AG04450 (cell line): ENCODE results near the gene LRRFIP2. TPM values are rescaled to one million over a fixed set of nuclear protein-coding genes. Genes with fewer than 3 reads are reported as not detected.

ENCODE experiments used
- CTCF ChIA-PET: fragments of 300-600, 350-600 bp; formaldehyde crosslinking; extraction: SDS; loops from one replicate; lab custom pipeline; 2022; ENCODE audit warnings: antibody characterized with exemption, inconsistent platforms; lab: Charles Lee
- POLR2A ChIA-PET: fragments of 350-600 bp; formaldehyde crosslinking; extraction: SDS; loops from one replicate; lab custom pipeline; 2021; ENCODE audit warnings: antibody characterized with exemption, inconsistent platforms; lab: Yijun Ruan, JAX
- DNase-seq: peaks from one replicate; pipeline ENCODE4 v3.0.0-alpha.2; 2011; ENCODE audit warnings: low read depth, low spot score
- H3K27ac ChIP-seq: one replicate; pipeline ENCODE4 v1.5.1; 2012; ENCODE audit warnings: low read depth, low read length, control low read depth
- H3K27me3 ChIP-seq: one replicate; pipeline ENCODE4 v1.6.0; 2012; ENCODE audit warnings: low read length; ENCODE audit not compliant: control insufficient read depth, insufficient read depth
- H3K4me3 ChIP-seq: 2 replicates; pipeline ENCODE4 v1.5.1; 2011; ENCODE audit warnings: mild to moderate bottlenecking, low read depth, low read length, control low read depth
- H3K9me3 ChIP-seq: 2 replicates; pipeline ENCODE4 v1.5.1; 2012; ENCODE audit warnings: low read length; ENCODE audit not compliant: control insufficient read depth, insufficient read depth
- polyA plus RNA-seq: library from polyadenylated mRNA; depleted of rRNA; stranded (reverse); fragments of >200 nt; gene quantifications from 2 replicates; pipeline ENCODE4 v1.2.3, GENCODE V29; 2011
- TF ChIP-seq, protein P1 (sequence below): IDR thresholded peaks from 2 replicates; pipeline ENCODE4 v1.5.1; 2011; ENCODE audit warnings: low read depth, low read length, control low read depth, inconsistent platforms

The LRRFIP2 gene
- polyA plus RNA-seq, 1 experiment, result 52.7 TPM

DNA sequence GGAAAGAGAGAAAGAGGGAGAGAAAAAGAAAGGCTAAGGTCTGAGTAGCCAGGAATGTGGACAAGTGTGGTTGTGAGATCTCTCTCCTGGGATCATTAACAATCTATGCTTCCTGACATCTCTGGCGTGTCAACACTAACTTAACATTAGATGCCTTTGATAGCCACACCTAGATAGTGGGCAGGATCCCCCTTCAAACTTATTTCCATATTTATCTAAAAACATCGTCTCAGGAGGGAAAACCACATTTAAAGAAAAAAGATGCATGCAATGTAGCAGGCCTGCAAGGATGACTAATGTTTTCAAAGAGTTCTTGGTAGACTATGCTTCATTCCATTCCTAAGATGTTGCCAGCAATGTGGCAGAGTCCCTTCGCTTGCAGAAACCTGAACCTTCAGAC, 100.2 kb downstream of the LRRFIP2 start:
- DNase-seq, result peak; percentile 36
- TF ChIP-seq, protein P1, sequence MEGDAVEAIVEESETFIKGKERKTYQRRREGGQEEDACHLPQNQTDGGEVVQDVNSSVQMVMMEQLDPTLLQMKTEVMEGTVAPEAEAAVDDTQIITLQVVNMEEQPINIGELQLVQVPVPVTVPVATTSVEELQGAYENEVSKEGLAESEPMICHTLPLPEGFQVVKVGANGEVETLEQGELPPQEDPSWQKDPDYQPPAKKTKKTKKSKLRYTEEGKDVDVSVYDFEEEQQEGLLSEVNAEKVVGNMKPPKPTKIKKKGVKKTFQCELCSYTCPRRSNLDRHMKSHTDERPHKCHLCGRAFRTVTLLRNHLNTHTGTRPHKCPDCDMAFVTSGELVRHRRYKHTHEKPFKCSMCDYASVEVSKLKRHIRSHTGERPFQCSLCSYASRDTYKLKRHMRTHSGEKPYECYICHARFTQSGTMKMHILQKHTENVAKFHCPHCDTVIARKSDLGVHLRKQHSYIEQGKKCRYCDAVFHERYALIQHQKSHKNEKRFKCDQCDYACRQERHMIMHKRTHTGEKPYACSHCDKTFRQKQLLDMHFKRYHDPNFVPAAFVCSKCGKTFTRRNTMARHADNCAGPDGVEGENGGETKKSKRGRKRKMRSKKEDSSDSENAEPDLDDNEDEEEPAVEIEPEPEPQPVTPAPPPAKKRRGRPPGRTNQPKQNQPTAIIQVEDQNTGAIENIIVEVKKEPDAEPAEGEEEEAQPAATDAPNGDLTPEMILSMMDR, result no peak
- Histone ChIP-seq H3K27ac (no peak overlapping the region), H3K4me3 (no peak overlapping the region), H3K27me3 (no peaks in the 10 kb centered on the region), H3K9me3 (no peaks in the 10 kb centered on the region)
- ChIA-PET POLR2A (no interaction called here), CTCF (no interaction called here)

DNA sequence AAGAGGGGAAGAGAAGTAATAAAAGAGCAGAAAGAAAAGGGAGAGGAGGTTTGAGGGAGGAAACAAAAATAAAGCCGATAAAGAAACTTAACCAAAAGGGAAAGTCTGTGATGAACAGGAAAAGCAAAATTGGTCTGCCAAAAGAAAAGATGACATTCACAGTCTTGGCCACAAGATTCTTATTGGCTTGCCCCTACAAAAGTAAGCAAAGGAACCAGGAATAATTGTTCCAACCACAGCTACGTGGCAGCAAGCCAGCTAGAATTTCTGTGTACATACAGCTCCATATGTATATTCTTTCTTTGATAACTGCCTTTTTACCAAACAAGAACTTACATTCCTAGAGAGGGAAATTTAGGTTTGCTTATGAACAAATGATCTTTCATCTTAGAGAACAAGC, 101.5 kb downstream of the LRRFIP2 start:
- DNase-seq, result peak; percentile 83

DNA sequence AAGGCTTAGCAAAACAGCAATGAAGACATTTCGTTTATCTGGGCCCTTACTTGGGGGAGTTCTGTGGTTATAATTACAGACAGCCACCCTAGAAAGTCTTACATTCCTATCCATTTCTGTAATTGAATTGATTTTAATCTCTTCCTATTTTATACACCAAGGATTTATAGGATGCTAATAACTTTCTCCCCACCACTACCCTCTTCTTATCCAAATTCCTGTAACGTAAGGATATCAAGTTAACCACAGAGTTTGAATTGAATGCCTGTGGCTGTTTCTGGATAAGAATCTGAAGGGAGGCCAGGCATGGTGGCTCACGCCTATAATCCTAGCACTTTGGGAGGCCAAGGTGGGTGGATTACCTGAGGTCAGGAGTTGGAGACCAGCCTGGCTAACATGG, 102.5 kb downstream of the LRRFIP2 start:
- ChIA-PET CTCF (no interaction called here), POLR2A (no interaction called here)
- Histone ChIP-seq H3K4me3 (no peak overlapping the region), H3K27ac (no peak overlapping the region), H3K27me3 (no peaks in the 10 kb centered on the region), H3K9me3 (no peaks in the 10 kb centered on the region)
- TF ChIP-seq, protein P1, result no peak
- no peak for DNase-seq

More for the DNA sequence above, 101.5 kb downstream of the LRRFIP2 start:
- CTCF ChIA-PET, result interaction anchor here (0.8 kb wide), 1 partner anchor 9 kb away, joined by 4 read pairs; no protein-coding TSS in a partner anchor
- Histone ChIP-seq H3K27ac (peak overlapping the region; percentile 47), H3K9me3 (no peaks in the 10 kb centered on the region), H3K27me3 (no peaks in the 10 kb centered on the region), H3K4me3 (peak overlapping the region; percentile 43)
- POLR2A ChIA-PET, result interaction anchor here (0.8 kb wide), 1 partner anchor 102 kb away, joined by 3 read pairs; no protein-coding TSS in a partner anchor
- TF ChIP-seq, protein P1, result no peak

DNA sequence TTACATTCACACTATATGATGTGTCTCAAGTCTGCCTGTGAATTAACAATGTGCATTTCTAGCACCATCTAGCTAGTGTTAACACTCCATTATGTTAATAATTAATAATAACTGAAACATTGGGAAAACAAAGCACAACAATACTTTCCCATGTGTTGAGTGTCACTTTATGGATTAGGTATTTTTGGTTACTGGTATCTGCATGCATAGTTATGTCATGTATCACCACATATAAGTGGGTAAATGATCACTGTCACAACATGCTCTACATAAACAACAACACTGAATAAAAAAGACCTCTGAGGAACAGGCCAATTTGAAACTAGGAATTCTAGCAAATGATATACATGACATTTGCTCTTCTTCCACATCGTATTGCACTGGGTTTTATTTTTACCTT, 106.4 kb downstream of the LRRFIP2 start:
- no peaks in the 10 kb centered on the region for H3K9me3 ChIP-seq
- H3K27me3 ChIP-seq, result no peaks in the 10 kb centered on the region
- DNase-seq, result no peak
- no peak overlapping the region for H3K4me3 ChIP-seq
- CTCF ChIA-PET, result interaction anchor here (0.6 kb wide), 1 partner anchor 39 kb away, joined by 5 read pairs; no protein-coding TSS in a partner anchor
- TF ChIP-seq, protein P1, result no peak
- POLR2A ChIA-PET, result no interaction called here
- no peak overlapping the region for H3K27ac ChIP-seq

DNA sequence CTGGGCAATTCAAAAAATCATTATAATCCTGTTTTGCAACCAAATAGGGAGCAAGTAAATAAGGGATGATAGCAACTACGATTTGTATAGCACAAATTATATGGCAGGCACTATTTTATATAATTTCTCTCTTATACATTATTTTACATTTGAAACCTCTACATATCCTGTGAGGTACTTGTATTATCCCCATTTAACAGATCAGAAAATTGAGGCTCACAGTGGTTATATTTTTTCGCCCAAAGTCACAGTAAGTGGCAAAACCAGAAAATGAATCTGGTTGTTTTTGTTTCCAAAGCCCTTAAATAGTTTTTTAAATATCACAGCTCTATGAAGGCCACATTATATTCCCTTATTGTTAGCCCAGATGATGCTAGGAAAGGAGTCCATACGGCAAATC, 106.8 kb downstream of the LRRFIP2 start:
- ChIA-PET CTCF (interaction anchor here (1.8 kb wide), 1 partner anchor 146 kb away, joined by 5 read pairs; no protein-coding TSS in a partner anchor), POLR2A (no interaction called here)
- DNase-seq, result no peak
- Histone ChIP-seq H3K27ac (no peak overlapping the region), H3K4me3 (no peak overlapping the region), H3K9me3 (no peaks in the 10 kb centered on the region), H3K27me3 (no peaks in the 10 kb centered on the region)
- TF ChIP-seq, protein P1, result no peak
